ENCODE results near the gene BIVM.

DNA sequence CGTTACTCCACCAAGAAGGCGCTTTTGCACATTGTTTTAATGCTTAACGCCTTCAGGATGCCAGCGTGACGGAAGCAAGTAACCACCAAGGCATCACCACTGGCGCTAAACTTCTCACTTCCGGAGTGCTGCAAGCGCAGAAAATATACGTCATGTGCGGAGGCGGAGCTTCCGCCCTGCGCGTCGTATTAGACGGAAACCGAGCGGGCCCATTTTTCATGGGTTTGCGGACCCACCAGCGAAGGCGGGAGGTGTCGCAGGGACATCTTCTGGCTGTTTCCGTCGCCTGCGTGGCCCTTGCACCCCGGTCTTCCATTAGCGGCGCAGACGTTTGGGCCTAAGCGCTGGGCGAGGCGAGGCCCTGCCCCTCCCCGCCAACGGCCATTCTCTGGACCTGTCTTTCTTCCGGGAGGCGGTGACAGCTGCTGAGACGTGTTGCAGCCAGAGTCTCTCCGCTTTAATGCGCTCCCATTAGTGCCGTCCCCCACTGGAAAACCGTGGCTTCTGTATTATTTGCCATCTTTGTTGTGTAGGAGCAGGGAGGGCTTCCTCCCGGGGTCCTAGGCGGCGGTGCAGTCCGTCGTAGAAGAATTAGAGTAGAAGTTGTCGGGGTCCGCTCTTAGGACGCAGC is 46.8 kb downstream of the BIVM start, which contains the start of gene ERCC5:
- peak; percentile 24 for TF ChIP-seq POLR2A (IDR thresholded peaks at IDR 0.05; ENCODE audit: low read length)
- TF ChIP-seq, protein P1, sequence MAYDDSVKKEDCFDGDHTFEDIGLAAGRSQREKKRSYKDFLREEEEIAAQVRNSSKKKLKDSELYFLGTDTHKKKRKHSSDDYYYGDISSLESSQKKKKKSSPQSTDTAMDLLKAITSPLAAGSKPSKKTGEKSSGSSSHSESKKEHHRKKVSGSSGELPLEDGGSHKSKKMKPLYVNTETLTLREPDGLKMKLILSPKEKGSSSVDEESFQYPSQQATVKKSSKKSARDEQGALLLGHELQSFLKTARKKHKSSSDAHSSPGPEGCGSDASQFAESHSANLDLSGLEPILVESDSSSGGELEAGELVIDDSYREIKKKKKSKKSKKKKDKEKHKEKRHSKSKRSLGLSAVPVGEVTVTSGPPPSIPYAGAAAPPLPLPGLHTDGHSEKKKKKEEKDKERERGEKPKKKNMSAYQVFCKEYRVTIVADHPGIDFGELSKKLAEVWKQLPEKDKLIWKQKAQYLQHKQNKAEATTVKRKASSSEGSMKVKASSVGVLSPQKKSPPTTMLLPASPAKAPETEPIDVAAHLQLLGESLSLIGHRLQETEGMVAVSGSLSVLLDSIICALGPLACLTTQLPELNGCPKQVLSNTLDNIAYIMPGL (CRISPR knock-in tag; IDR thresholded peaks at IDR 0.05; ENCODE audit: borderline replicate concordance), result no peak
- TF ChIP-seq, protein P2, sequence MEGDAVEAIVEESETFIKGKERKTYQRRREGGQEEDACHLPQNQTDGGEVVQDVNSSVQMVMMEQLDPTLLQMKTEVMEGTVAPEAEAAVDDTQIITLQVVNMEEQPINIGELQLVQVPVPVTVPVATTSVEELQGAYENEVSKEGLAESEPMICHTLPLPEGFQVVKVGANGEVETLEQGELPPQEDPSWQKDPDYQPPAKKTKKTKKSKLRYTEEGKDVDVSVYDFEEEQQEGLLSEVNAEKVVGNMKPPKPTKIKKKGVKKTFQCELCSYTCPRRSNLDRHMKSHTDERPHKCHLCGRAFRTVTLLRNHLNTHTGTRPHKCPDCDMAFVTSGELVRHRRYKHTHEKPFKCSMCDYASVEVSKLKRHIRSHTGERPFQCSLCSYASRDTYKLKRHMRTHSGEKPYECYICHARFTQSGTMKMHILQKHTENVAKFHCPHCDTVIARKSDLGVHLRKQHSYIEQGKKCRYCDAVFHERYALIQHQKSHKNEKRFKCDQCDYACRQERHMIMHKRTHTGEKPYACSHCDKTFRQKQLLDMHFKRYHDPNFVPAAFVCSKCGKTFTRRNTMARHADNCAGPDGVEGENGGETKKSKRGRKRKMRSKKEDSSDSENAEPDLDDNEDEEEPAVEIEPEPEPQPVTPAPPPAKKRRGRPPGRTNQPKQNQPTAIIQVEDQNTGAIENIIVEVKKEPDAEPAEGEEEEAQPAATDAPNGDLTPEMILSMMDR (IDR thresholded peaks at IDR 0.05), result no peak
- TF ChIP-seq, protein P3, sequence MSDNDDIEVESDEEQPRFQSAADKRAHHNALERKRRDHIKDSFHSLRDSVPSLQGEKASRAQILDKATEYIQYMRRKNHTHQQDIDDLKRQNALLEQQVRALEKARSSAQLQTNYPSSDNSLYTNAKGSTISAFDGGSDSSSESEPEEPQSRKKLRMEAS (IDR thresholded peaks at IDR 0.05), result peak; percentile 90
- TF ChIP-seq TP53 (CRISPR knock-in tag; IDR thresholded peaks at IDR 0.05), result no peak
- TF ChIP-seq SMC3 (IDR thresholded peaks at IDR 0.05), result 0 out of 3 replicates have a peak, but pooled peaks have one; percentile 14
- TF ChIP-seq, protein P4, sequence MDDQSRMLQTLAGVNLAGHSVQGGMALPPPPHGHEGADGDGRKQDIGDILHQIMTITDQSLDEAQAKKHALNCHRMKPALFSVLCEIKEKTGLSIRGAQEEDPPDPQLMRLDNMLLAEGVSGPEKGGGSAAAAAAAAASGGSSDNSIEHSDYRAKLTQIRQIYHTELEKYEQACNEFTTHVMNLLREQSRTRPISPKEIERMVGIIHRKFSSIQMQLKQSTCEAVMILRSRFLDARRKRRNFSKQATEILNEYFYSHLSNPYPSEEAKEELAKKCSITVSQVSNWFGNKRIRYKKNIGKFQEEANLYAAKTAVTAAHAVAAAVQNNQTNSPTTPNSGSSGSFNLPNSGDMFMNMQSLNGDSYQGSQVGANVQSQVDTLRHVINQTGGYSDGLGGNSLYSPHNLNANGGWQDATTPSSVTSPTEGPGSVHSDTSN (IDR thresholded peaks at IDR 0.05), result no peak
- no peak for TF ChIP-seq POLR2AphosphoS2 (conservative IDR thresholded peaks at IDR 0.05; ENCODE audit: low read length)
- TF ChIP-seq RARB (CRISPR knock-in tag; IDR thresholded peaks at IDR 0.05), result no peak
- no peak for TF ChIP-seq EP300 (IDR thresholded peaks at IDR 0.05)
- TF ChIP-seq, protein P5, sequence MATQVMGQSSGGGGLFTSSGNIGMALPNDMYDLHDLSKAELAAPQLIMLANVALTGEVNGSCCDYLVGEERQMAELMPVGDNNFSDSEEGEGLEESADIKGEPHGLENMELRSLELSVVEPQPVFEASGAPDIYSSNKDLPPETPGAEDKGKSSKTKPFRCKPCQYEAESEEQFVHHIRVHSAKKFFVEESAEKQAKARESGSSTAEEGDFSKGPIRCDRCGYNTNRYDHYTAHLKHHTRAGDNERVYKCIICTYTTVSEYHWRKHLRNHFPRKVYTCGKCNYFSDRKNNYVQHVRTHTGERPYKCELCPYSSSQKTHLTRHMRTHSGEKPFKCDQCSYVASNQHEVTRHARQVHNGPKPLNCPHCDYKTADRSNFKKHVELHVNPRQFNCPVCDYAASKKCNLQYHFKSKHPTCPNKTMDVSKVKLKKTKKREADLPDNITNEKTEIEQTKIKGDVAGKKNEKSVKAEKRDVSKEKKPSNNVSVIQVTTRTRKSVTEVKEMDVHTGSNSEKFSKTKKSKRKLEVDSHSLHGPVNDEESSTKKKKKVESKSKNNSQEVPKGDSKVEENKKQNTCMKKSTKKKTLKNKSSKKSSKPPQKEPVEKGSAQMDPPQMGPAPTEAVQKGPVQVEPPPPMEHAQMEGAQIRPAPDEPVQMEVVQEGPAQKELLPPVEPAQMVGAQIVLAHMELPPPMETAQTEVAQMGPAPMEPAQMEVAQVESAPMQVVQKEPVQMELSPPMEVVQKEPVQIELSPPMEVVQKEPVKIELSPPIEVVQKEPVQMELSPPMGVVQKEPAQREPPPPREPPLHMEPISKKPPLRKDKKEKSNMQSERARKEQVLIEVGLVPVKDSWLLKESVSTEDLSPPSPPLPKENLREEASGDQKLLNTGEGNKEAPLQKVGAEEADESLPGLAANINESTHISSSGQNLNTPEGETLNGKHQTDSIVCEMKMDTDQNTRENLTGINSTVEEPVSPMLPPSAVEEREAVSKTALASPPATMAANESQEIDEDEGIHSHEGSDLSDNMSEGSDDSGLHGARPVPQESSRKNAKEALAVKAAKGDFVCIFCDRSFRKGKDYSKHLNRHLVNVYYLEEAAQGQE (IDR thresholded peaks at IDR 0.05), result no peak
- TF ChIP-seq, protein P6, sequence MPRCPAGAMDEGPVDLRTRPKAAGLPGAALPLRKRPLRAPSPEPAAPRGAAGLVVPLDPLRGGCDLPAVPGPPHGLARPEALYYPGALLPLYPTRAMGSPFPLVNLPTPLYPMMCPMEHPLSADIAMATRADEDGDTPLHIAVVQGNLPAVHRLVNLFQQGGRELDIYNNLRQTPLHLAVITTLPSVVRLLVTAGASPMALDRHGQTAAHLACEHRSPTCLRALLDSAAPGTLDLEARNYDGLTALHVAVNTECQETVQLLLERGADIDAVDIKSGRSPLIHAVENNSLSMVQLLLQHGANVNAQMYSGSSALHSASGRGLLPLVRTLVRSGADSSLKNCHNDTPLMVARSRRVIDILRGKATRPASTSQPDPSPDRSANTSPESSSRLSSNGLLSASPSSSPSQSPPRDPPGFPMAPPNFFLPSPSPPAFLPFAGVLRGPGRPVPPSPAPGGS (IDR thresholded peaks at IDR 0.05), result 0 out of 3 replicates have a peak, but pooled peaks have one; percentile 62

Data from A549 (cell line).